Nephron progenitor cell (in vitro differentiated cells): ENCODE measurements around the gene GSTO1.
A peak's percentile ranks its signal among the peaks of the same experiment; 100 is the strongest.

ENCODE experiments used
- DNase-seq: peaks from one replicate; pipeline ENCODE4 v3.0.0; 2021
- H3K27ac Mint-ChIP-seq: 2 replicates; pipeline ENCODE4 v1.8.0; 2021; ENCODE audit warnings: mild to moderate bottlenecking, moderate library complexity, mixed read lengths
- H3K27me3 Mint-ChIP-seq: 2 replicates; pipeline ENCODE4 v1.8.0; 2021; ENCODE audit warnings: mild to moderate bottlenecking, low read depth, mixed read lengths; ENCODE audit not compliant: poor library complexity
- H3K36me3 Mint-ChIP-seq: 2 replicates; pipeline ENCODE4 v1.8.0; 2021; ENCODE audit warnings: low read depth, mixed read lengths
- H3K4me1 Mint-ChIP-seq: 2 replicates; pipeline ENCODE4 v1.8.0; 2021; ENCODE audit warnings: mixed read lengths
- H3K4me3 Mint-ChIP-seq: 2 replicates; pipeline ENCODE4 v1.8.0; 2021; ENCODE audit warnings: mild to moderate bottlenecking, moderate library complexity, mixed read lengths
- H3K9me3 Mint-ChIP-seq: 2 replicates; pipeline ENCODE4 v1.8.0; 2021; ENCODE audit warnings: mild to moderate bottlenecking, moderate library complexity, mixed read lengths
- CTCF ChIP-seq: fragments of 200-600 bp; sonication (generic); IDR thresholded peaks from 2 replicates; pipeline ENCODE4 v1.5.0; 2021; ENCODE audit warnings: antibody characterized with exemption

GSTO1 gene

GRCh38 chr10:104300736-104301292, 46.1 kb downstream of the GSTO1 start:
- TF ChIP-seq CTCF, result no peak
- Mint-ChIP-seq H3K36me3 (peaks cover 11% of the 10 kb centered on the region), H3K4me1 (peaks cover 29% of the 10 kb centered on the region), H3K27ac (peak overlapping the region; percentile 85), H3K9me3 (peaks cover 10% of the 10 kb centered on the region), H3K4me3 (no peak overlapping the region), H3K27me3 (peaks cover 3% of the 10 kb centered on the region)
- peak; percentile 19 for DNase-seq

- DNase-seq, result no peak
- H3K36me3 Mint-ChIP-seq, result peaks cover 11% of the 10 kb centered on the region
- peaks cover 10% of the 10 kb centered on the region for H3K9me3 Mint-ChIP-seq
- no peak overlapping the region for H3K4me3 Mint-ChIP-seq
- H3K27ac Mint-ChIP-seq, result no peak overlapping the region
- peaks cover 40% of the 10 kb centered on the region for H3K4me1 Mint-ChIP-seq
- TF ChIP-seq CTCF, result no peak
- peaks cover 3% of the 10 kb centered on the region for H3K27me3 Mint-ChIP-seq
Measured at GRCh38 chr10:104301907-104302690, 47.4 kb downstream of the GSTO1 start.

GRCh38 chr10:104303594-104304355, 49.1 kb downstream of the GSTO1 start:
- no peak for DNase-seq
- H3K27me3 Mint-ChIP-seq, result peaks cover 3% of the 10 kb centered on the region
- H3K9me3 Mint-ChIP-seq, result peaks cover 10% of the 10 kb centered on the region
- no peak overlapping the region for H3K4me3 Mint-ChIP-seq
- H3K36me3 Mint-ChIP-seq, result peaks cover 11% of the 10 kb centered on the region
- TF ChIP-seq CTCF, result no peak
- no peak overlapping the region for H3K27ac Mint-ChIP-seq
- peaks cover 50% of the 10 kb centered on the region for H3K4me1 Mint-ChIP-seq

- Mint-ChIP-seq H3K4me1 (peaks cover 53% of the 10 kb centered on the region), H3K36me3 (peaks cover 11% of the 10 kb centered on the region), H3K27ac (no peak overlapping the region), H3K9me3 (peaks cover 10% of the 10 kb centered on the region), H3K4me3 (no peak overlapping the region), H3K27me3 (peaks cover 3% of the 10 kb centered on the region)
- no peak for DNase-seq
- no peak for TF ChIP-seq CTCF
Measured at GRCh38 chr10:104304356-104304745, 49.7 kb downstream of the GSTO1 start.

GRCh38 chr10:104304927-104305326, 50.2 kb downstream of the GSTO1 start:
- Mint-ChIP-seq H3K27ac (peak overlapping the region; percentile 27), H3K4me1 (peaks cover 49% of the 10 kb centered on the region), H3K36me3 (peaks cover 11% of the 10 kb centered on the region), H3K27me3 (peaks cover 3% of the 10 kb centered on the region), H3K4me3 (no peak overlapping the region), H3K9me3 (peaks cover 10% of the 10 kb centered on the region)
- TF ChIP-seq CTCF, result no peak
- DNase-seq, result no peak
